Dedifferentiated amniotic fluid mesenchymal stem cell (primary cell): ENCODE data around the gene GMDS.
A peak's percentile ranks its signal among the peaks of the same experiment; 100 is the strongest.

Experiments used
- DNase-seq: peaks from one replicate; pipeline ENCODE4 v3.0.0-alpha.2; 2016; ENCODE audit errors: extremely low spot score

GMDS gene

GRCh38 chr6:2240961-2241360, 4.4 kb downstream of the GMDS start:
- DNase-seq, result no peak

DNA sequence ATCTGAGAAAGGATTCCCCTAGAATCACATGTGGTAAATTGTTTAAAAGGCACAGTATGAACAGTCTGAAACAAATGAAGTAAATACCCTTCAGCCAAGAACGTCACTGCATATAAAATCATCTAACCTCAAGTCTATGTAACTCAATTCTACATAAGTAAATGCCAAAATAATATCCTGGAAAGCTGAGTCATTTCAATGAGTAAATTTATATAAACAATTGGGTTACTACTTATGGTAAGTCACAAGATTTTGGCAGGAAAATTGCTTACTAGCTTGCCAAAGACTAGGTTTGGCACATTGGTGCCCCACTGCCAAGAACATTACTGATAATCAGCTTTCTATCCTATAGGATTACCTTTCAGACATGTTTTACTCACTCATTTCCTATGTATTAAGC, 8.4 kb downstream of the GMDS start:
- peak; percentile 92 for DNase-seq

GRCh38 chr6:2235777-2236495, 9.5 kb downstream of the GMDS start:
- no peak for DNase-seq

DNA sequence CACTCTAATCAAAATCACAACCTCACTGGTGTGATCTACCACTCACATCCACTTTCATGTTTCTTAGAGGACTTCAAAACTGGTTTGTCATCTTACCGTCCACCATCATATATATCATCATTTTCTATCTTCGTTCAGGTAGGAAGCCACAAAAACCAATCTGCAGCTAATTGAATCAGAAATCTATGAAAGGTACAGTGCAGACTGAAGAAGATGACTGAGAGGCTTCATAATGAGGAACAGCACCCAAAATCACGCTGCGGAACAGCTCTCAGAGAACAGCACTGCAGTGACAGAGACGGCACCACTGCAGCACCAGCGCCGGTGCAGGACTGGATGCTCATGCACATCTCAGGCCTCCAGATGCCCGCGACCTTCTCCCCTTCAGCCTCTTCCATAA, 13.0 kb downstream of the GMDS start:
- DNase-seq, result no peak

GRCh38 chr6:2231438-2231837, 14.0 kb downstream of the GMDS start:
- DNase-seq, result no peak

GRCh38 chr6:2230659-2231277, 14.6 kb downstream of the GMDS start:
- DNase-seq, result no peak

- DNase-seq, result no peak
Observed at GRCh38 chr6:2229742-2230141, 15.7 kb downstream of the GMDS start.

DNA sequence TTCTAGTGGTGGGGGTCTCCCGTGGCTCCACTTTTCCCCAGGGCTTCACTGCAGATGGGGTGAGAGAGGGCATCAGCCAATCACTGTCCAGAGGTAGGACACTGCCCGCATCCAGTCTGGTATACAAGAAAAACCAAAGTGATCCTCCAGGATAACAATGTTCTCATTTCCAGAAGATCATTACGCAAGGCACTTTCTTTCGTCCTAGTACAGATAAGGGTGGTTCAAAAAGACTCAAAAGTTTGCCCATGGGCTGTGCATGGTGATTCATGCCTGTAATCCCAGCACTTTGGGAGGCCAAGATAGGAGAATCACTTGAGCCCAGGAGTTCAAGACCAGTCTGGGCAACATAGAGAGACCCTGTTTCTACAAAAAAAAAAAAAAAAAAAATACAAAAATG, 16.4 kb downstream of the GMDS start:
- DNase-seq, result no peak

DNA sequence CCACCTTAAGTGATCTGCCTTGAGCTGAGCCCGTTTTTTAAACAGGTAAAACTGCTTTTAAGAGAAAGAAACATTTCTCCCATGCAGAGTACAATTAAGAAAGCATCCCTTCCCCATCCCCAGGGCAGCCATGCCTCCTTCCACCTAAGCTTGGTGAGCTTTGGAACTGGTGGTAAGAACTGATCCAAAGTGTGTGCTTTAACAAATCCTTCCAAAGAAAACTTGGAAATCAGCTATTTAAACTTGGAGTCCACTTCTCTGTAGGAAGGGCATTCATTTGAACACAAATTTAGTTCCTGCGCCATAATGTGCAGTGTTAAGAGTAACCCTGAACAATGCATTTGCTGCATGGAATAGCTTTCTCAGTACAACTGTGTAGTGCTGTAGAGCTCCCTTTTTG, 17.0 kb downstream of the GMDS start:
- no peak for DNase-seq

GRCh38 chr6:2226775-2227174, 18.6 kb downstream of the GMDS start:
- no peak for DNase-seq

- no peak for DNase-seq
Observed at GRCh38 chr6:2225422-2226392, 19.7 kb downstream of the GMDS start.

DNA sequence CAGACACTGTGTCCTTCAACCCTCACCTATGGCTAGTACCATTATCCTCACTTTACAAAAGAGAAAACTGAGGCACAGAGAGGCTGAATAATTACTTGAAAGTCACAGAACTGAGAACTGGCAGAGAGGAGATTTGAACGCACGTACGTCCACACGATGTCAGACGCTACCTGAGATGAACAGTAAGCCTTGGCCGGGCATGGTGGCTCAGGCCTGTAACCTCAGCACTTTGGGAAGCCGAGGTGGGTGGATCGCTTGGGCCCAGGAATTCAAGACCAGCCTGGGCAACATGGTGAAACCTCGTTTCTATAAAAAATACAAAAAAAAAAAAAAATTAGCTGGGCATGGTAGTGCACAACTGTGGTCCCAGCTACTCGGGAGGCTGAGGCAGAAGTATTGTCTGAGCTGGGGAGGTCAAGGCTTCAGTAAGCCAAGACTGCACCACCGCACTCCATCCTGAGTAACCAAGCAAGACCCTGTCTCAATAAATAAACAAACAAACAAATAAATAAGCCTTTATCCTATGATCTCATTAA, 20.5 kb downstream of the GMDS start:
- DNase-seq, result no peak

GRCh38 chr6:2222275-2222842, 23.0 kb downstream of the GMDS start:
- DNase-seq, result no peak

DNA sequence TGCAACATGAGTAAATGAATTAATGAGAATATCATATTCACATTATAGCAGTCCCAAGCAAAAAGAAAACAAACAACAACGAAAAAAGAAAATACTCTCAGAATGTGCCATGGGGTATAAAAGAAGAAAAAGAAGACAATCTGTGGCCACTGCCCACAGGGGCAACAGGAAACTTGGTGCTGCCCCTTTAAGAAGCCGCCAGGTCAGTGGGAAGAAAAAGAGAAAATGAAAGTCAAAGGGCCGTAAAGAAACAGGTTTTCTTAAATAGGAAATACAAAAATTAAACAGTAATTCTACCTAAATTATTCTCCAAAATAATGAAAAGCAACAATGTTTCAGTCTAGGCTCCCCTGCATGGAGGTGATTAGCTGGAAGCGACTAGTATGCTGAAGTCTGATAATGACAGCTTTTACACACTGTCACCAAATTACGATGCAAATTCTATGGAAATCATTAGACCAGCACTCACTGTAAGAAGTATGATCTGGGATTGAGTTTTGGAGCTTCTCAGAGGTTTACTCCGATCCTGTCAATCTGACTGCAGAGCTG, 23.6 kb downstream of the GMDS start:
- no peak for DNase-seq

DNA sequence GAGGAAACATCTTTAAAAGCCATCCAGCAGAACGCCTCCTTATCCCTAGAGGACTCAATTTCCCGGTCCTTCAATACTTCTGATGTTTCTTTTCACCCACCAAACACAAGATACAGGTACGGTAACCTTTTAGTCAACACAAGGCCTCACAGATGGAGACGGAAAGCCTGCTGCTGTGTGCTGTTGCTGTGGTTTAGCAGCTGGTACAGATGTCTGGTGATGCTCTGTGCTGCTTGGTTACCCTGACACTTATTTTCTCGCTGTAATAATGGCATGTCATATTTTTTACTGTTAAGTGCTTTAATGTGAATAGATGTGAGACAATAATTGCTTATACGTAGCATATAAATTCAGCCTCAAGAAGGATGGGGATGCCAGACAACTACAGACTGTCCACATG, 25.3 kb downstream of the GMDS start:
- DNase-seq, result no peak

DNA sequence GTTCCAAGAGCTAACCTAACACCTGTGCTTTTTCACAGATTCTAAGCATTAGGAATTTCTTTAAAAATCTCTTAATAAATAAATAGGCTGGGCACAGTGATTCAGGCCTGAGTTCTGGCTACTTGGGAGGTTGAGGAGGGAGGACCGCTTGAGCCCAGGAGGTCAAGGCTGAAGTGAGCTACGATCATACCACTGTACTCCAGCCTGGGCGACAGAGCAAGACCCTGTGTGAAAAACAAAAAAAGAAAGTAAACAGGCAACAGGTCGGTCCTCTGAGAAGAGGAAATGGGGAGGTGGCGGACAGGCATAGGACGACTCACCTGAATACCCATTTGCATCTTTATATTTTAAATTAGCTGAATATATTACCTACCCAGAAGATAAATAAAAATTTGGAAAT, 26.5 kb downstream of the GMDS start:
- DNase-seq, result no peak

GRCh38 chr6:2216794-2217383, 28.5 kb downstream of the GMDS start:
- no peak for DNase-seq

- DNase-seq, result no peak
Observed at GRCh38 chr6:2215342-2215741, 30.1 kb downstream of the GMDS start.

GRCh38 chr6:2213086-2213485, 32.3 kb downstream of the GMDS start:
- no peak for DNase-seq

GRCh38 chr6:2209226-2209809, 36.1 kb downstream of the GMDS start:
- DNase-seq, result no peak

DNA sequence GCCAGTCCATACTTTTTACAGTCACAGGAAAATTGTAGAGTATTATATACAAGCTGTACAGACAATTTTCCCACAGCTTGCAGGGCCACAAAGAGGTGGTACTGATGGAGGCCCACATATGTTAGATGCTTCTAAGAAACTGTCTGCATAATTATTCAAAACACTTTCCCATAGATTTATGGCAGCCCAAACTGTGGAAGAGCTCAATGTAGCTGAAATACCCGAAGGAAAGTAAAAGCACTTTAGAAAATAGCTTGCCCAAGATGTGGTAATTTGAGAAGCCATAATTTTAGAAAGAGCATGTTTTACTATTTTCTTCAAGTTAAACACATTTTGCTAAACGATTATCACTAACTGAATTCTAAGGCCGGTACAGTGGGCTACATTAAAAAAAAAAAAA, 36.9 kb downstream of the GMDS start:
- no peak for DNase-seq
